ENCODE data around the gene ZSWIM9. TPM values are rescaled to one million over a fixed set of nuclear protein-coding genes. Genes with fewer than 3 reads are reported as not detected.
"Not testable (repeated sequence)": the region's sequence is repeated elsewhere in the genome, so short reads cannot be mapped to it uniquely, and the experiment has no call there.

The ZSWIM9 gene
- total and polyA plus RNA-seq, 8 donors: 1.3 to 28.0 (median 3.8) TPM

DNA sequence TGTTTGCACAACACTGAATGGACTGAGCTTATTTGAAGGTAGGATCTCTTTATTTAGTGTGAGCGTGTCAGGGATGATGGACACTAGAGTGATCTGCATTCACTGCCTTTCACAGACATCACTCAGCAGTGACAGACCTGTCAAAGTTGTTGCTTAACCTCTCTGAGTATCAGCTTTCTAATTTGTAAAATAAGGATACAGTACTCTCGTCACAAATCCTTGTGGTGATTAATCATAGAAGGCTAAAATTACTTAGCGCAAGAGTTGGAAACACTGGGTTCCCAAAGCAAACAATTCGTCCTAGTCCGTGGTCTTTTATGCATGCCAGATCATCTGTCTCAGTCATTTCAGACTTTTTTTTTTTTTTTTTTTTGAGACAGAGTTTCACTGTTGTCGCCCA lies 68.6 kb downstream of the ZSWIM9 start:
- Histone ChIP-seq H3K27me3 (no peaks in the 10 kb centered on the region), H3K36me3 (peaks cover 18 to 82% (median 70%) of the 10 kb centered on the region in 4 donors), H3K4me3 (no peak overlapping the region), H3K27ac (no peak overlapping the region), H3K4me1 (no peaks in the 10 kb centered on the region), H3K9me3 (no peaks in the 10 kb centered on the region)
- TF ChIP-seq EP300 (IDR thresholded peaks at IDR 0.05) (no peak), POLR2A (IDR thresholded peaks at IDR 0.05) (no peak), POLR2AphosphoS5 (IDR thresholded peaks at IDR 0.05) (no peak)
- TF ChIP-seq, protein P1, sequence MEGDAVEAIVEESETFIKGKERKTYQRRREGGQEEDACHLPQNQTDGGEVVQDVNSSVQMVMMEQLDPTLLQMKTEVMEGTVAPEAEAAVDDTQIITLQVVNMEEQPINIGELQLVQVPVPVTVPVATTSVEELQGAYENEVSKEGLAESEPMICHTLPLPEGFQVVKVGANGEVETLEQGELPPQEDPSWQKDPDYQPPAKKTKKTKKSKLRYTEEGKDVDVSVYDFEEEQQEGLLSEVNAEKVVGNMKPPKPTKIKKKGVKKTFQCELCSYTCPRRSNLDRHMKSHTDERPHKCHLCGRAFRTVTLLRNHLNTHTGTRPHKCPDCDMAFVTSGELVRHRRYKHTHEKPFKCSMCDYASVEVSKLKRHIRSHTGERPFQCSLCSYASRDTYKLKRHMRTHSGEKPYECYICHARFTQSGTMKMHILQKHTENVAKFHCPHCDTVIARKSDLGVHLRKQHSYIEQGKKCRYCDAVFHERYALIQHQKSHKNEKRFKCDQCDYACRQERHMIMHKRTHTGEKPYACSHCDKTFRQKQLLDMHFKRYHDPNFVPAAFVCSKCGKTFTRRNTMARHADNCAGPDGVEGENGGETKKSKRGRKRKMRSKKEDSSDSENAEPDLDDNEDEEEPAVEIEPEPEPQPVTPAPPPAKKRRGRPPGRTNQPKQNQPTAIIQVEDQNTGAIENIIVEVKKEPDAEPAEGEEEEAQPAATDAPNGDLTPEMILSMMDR (IDR thresholded peaks at IDR 0.05): no peak
- WGBS, 5 donors: 77 to 93% (median 87%) methylated on average over 6 of the region's 6 CpGs
- no peak for DNase-seq
- intact Hi-C loops (cut with DNase I; ENCODE audit: low total_unique reads): no loop called here

DNA sequence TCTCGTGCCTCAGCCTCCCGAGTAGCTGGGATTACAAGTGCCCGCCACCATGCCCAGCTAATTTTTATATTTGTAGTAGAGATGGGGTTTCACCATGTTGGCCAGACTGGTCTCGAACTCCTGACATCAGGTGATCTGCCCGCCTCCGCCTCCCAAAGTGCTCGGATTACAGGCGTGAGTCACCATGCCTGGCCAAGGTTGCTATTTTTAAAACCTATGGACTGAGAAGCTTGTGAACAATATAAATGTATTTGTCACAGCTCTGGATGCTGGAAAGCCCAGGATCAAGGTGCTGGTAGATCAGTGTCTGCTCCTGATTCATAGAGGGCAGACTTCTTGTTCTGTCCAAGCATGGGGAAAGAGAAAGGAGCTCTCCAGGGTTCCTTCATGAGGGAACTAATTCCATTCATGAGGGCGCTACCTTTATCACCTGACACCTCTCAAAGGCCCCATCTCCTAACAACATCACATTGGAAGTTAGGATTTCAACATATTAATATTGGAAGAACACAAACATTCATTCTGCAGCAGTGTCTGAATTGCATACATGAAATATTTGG lies 69.2 kb downstream of the ZSWIM9 start:
- no peak overlapping the region for H3K27ac ChIP-seq
- 96 to 98% (median 96%) methylated on average over 9 of the region's 9 CpGs for WGBS, 5 donors
- no peak for TF ChIP-seq EP300 (IDR thresholded peaks at IDR 0.05)
- no peak for TF ChIP-seq POLR2AphosphoS5 (IDR thresholded peaks at IDR 0.05)
- no peak for TF ChIP-seq POLR2A (IDR thresholded peaks at IDR 0.05)
- TF ChIP-seq, protein P1 (IDR thresholded peaks at IDR 0.05): no peak
- H3K36me3 ChIP-seq: peaks cover 18 to 79% (median 66%) of the 10 kb centered on the region in 4 donors
- peaks cover 0 to 3% (median 0%) of the 10 kb centered on the region in 4 donors for H3K4me1 ChIP-seq
- DNase-seq: no peak
- no peak overlapping the region for H3K4me3 ChIP-seq
- intact Hi-C loops (cut with DNase I; ENCODE audit: low total_unique reads): no loop called here
- no peaks in the 10 kb centered on the region for H3K9me3 ChIP-seq
- H3K27me3 ChIP-seq: no peaks in the 10 kb centered on the region

DNA sequence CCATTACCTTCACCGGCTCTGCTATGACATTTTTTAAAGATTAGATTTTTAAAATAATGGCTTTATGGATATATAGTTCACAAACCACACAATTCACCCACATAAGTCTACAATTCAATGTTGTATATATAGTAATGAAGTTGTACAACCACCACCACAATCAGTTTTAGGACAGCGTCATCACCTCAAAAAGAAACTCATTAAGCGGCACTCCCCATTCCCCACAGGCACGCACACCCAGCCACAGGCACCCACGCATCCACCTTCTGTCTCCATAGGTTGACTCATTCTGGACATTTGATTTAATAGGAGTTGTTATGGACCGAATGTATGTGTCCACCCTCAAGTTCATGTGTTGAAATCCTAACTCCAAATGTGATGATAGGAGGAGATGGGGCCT lies 71.3 kb downstream of the ZSWIM9 start:
- H3K4me3 ChIP-seq; H3K27me3 ChIP-seq; H3K9me3 ChIP-seq; H3K27ac ChIP-seq; intact Hi-C loops (cut with DNase I; ENCODE audit: low total_unique reads); DNase-seq: not testable (repeated sequence)
- 91 to 96% (median 93%) methylated on average over 6 of the region's 6 CpGs for WGBS, 5 donors
- Histone ChIP-seq H3K4me1 (peaks cover 0 to 20% (median 7%) of the 10 kb centered on the region in 4 donors), H3K36me3 (peaks cover 18 to 71% (median 59%) of the 10 kb centered on the region in 4 donors)

DNA sequence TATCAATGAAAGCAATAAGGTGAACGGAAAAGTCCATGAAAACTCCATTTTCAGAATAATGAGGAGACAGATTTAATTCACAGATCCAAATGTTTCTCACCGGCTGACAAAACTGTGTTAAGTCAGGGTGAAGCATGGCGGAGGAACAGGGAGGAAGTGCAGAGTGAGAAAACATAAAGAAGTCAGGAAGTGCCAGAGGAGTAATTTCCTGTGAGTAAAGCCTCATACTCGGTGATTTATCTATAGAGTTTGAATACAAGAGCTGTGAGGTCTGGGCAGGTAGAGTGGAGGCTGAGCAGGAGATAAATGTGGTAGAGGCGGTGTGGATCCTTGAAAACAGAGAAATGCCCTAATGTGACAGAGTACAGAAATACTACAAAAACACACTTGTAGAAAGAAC lies 73.8 kb downstream of the ZSWIM9 start:
- no peaks in the 10 kb centered on the region for H3K9me3 ChIP-seq
- peak overlapping the region in 1 of 5 donors; percentile 43 for H3K27ac ChIP-seq
- H3K4me3 ChIP-seq: no peak overlapping the region
- peak in 1 of 2 donors; percentile 14 for DNase-seq
- TF ChIP-seq POLR2AphosphoS5 (IDR thresholded peaks at IDR 0.05): no peak
- H3K4me1 ChIP-seq: peaks cover 0 to 39% (median 11%) of the 10 kb centered on the region in 4 donors
- WGBS, 5 donors: 53 to 70% (median 66%) methylated on average over 5 of the region's 5 CpGs
- no peaks in the 10 kb centered on the region for H3K27me3 ChIP-seq
- peaks cover 10 to 62% (median 50%) of the 10 kb centered on the region in 4 donors for H3K36me3 ChIP-seq
- intact Hi-C loops (cut with DNase I; ENCODE audit: low total_unique reads): no loop called here

DNA sequence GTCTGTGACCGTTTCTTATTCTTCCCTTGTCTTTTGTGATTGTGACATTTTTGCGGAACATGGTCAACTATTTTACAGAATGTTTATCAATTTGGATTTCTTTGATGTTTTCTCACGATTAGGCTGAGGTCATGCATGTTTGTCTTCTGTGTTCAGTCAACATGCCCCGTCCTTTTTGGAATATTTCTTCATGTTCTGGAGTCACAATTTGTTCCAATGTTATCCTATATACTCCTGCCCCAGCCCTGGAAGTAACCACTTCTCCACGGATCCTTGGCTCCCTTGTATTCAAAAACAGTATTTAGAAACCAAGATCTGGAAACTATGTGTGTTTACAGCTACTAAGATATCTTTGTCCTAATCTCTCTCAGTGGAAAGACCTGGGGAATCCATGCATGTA lies 75.6 kb downstream of the ZSWIM9 start:
- WGBS, 5 donors: 28 to 54% (median 40%) methylated on average over 5 of the region's 5 CpGs
- H3K4me3 ChIP-seq: no peak overlapping the region
- H3K27ac ChIP-seq: no peak overlapping the region
- peaks cover 0 to 51% (median 16%) of the 10 kb centered on the region in 4 donors for H3K4me1 ChIP-seq
- no peaks in the 10 kb centered on the region for H3K9me3 ChIP-seq
- no peaks in the 10 kb centered on the region for H3K27me3 ChIP-seq
- peaks cover 0 to 52% (median 37%) of the 10 kb centered on the region in 4 donors for H3K36me3 ChIP-seq
- TF ChIP-seq, protein P1 (IDR thresholded peaks at IDR 0.05): no peak
- TF ChIP-seq EP300 (IDR thresholded peaks at IDR 0.05) (no peak), POLR2A (IDR thresholded peaks at IDR 0.05) (no peak), POLR2AphosphoS5 (IDR thresholded peaks at IDR 0.05) (no peak)
- intact Hi-C loops (cut with DNase I; ENCODE audit: low total_unique reads): no loop called here
- DNase-seq: no peak
